GM12878 (cell line): ENCODE data around the gene FAM227A. TPM values are rescaled to one million over a fixed set of nuclear protein-coding genes. Genes with fewer than 3 reads are reported as not detected.

Experiments
- CBX5 ChIP-seq: sonication (generic); IDR thresholded peaks from 2 replicates; pipeline ENCODE4 v1.6.1; 2016; ENCODE audit warnings: low read depth, moderate library complexity, mild to moderate bottlenecking, inconsistent platforms
- CHD1 ChIP-seq: IDR thresholded peaks from 2 replicates; pipeline ENCODE4 v1.6.1; 2012; ENCODE audit warnings: low read depth, low read length, improper control_type of control experiment
- CHD4 ChIP-seq: fragments of 200-600 bp; sonication (generic); IDR thresholded peaks from 2 replicates; pipeline ENCODE4 v1.6.1; 2016; ENCODE audit warnings: mild to moderate bottlenecking
- EED ChIP-seq: sonication (generic); IDR thresholded peaks from 2 replicates; pipeline ENCODE4 v1.6.1; 2016; ENCODE audit warnings: antibody characterized with exemption, low read depth
- EP300 ChIP-seq, 2 experiments: fragments of 150-350 bp in 1 of 2; IDR thresholded peaks; 2 replicates each; pipeline ENCODE4 v1.6.1; 2011 to 2012; ENCODE audit warnings: low read depth in 2 of 2, low read length in 2 of 2, borderline replicate concordance in 1 of 2, improper control_type of control experiment in 1 of 2, inconsistent platforms in 1 of 2; ENCODE audit not compliant: control insufficient read depth in 1 of 2
- ETV6 ChIP-seq, 2 experiments: fragments of 450-650 bp in 1 of 2; IDR thresholded peaks in 1 of 2; conservative IDR thresholded peaks in 1 of 2; 2 replicates each; pipeline ENCODE4 v1.6.1; 2014; ENCODE audit warnings: antibody characterized with exemption in 1 of 2, borderline replicate concordance in 1 of 2, low read depth in 1 of 2, mild to moderate bottlenecking in 1 of 2, moderate library complexity in 1 of 2
- MEF2B ChIP-seq: fragments of 450-650 bp; IDR thresholded peaks from 2 replicates; pipeline ENCODE4 v1.6.1; 2018; ENCODE audit warnings: mild to moderate bottlenecking, moderate library complexity; ENCODE audit not compliant: partially characterized antibody, poor library complexity, severe bottlenecking
- MTA2 ChIP-seq: fragments of 450-650 bp; IDR thresholded peaks from 2 replicates; pipeline ENCODE4 v1.6.1; 2016; ENCODE audit warnings: low read depth, mild to moderate bottlenecking, moderate library complexity
- MYC ChIP-seq: IDR thresholded peaks from 2 replicates; pipeline ENCODE4 v1.6.1; 2011; ENCODE audit warnings: mild to moderate bottlenecking, low read length, moderate library complexity, inconsistent platforms; ENCODE audit not compliant: insufficient read depth, insufficient replicate concordance, insufficient read length, severe bottlenecking
- NR2C1 ChIP-seq: fragments of 450-650 bp; IDR thresholded peaks from 2 replicates; pipeline ENCODE4 v1.6.1; 2017; ENCODE audit warnings: antibody characterized with exemption, mild to moderate bottlenecking, moderate library complexity
- NR2F1 ChIP-seq: fragments of 450-650 bp; conservative IDR thresholded peaks from 2 replicates; pipeline ENCODE4 v1.6.1; 2017; ENCODE audit warnings: mild to moderate bottlenecking
- POLR2A ChIP-seq: IDR thresholded peaks from 2 replicates; pipeline ENCODE4 v1.6.1; 2011; ENCODE audit warnings: low read depth, mild to moderate bottlenecking, low read length
- SIX5 ChIP-seq: IDR thresholded peaks from 2 replicates; pipeline ENCODE4 v1.6.1; 2011; ENCODE audit warnings: mild to moderate bottlenecking, low read depth, low read length, moderate library complexity; ENCODE audit not compliant: severe bottlenecking
- SMARCA5 ChIP-seq: fragments of 450-650 bp; IDR thresholded peaks from 2 replicates; pipeline ENCODE4 v1.6.1; 2017; ENCODE audit warnings: mild to moderate bottlenecking
- SUPT20H ChIP-seq: IDR thresholded peaks from 2 replicates; pipeline ENCODE4 v1.6.1; 2011; ENCODE audit warnings: low read depth, mild to moderate bottlenecking, low read length, moderate library complexity, borderline replicate concordance; ENCODE audit not compliant: control insufficient read depth
- ZNF24 ChIP-seq: fragments of 450-650 bp; IDR thresholded peaks from 2 replicates; pipeline ENCODE4 v1.6.1; 2017; ENCODE audit warnings: antibody characterized with exemption, mild to moderate bottlenecking
- ZNF622 ChIP-seq: fragments of 450-650 bp; IDR thresholded peaks from 2 replicates; pipeline ENCODE4 v1.6.1; 2017; ENCODE audit warnings: mild to moderate bottlenecking, inconsistent platforms
- polyA plus RNA-seq, 11 experiments: library from polyadenylated mRNA; depleted of rRNA in 4 of 11; unstranded in 6 of 11; stranded (reverse) in 5 of 11; fragments of >200 nt; fragmentation: Nextera tagmentation in 4 of 11; fragmentation: Illumina TruSeq in 1 of 11; extraction: Ambion mirVana in 4 of 11; extraction: Trizol in 1 of 11; gene quantifications; 1 replicate in 1 of 11; 2 replicates in 10 of 11; pipeline versions ENCODE4 v1.2.1 to v1.2.3, GENCODE V29; 2011 to 2016; ENCODE audit warnings: inconsistent platforms in 2 of 11, missing spikeins in 2 of 11, low read depth in 1 of 11
- total RNA-seq, 4 experiments: library from RNA; depleted of rRNA in 3 of 4; stranded (reverse); fragments of >200 nt in 3 of 4; fragmentation: Illumina TruSeq in 1 of 4; extraction: Trizol in 1 of 4; gene quantifications; 2 replicates each; pipeline versions ENCODE4 v1.2.1 to v1.2.3, GENCODE V29; 2013 to 2021
- TF ChIP-seq, protein P1 (sequence below): IDR thresholded peaks from 2 replicates; pipeline ENCODE4 v1.6.1; 2011; ENCODE audit warnings: borderline replicate concordance, low read depth, mild to moderate bottlenecking, moderate library complexity, mixed read lengths, low read length; ENCODE audit not compliant: insufficient read depth; ENCODE audit errors: extremely low read length
- TF ChIP-seq, protein P2 (sequence below): fragments of 450-650 bp; formaldehyde crosslinking; IDR thresholded peaks from 2 replicates; pipeline ENCODE4 v1.4.0; 2022; ENCODE audit warnings: mild to moderate bottlenecking, moderate library complexity
- TF ChIP-seq, protein P3 (sequence below): IDR thresholded peaks from 2 replicates; pipeline ENCODE4 v1.6.1; 2012; ENCODE audit warnings: low read length, inconsistent platforms

FAM227A gene
- total and polyA plus RNA-seq, 10 of the 15 experiments (the other 5 are each of a cell fraction or from before 2014, with no cell fraction given), result 0.02 to 0.59 (median 0.25) TPM

DNA sequence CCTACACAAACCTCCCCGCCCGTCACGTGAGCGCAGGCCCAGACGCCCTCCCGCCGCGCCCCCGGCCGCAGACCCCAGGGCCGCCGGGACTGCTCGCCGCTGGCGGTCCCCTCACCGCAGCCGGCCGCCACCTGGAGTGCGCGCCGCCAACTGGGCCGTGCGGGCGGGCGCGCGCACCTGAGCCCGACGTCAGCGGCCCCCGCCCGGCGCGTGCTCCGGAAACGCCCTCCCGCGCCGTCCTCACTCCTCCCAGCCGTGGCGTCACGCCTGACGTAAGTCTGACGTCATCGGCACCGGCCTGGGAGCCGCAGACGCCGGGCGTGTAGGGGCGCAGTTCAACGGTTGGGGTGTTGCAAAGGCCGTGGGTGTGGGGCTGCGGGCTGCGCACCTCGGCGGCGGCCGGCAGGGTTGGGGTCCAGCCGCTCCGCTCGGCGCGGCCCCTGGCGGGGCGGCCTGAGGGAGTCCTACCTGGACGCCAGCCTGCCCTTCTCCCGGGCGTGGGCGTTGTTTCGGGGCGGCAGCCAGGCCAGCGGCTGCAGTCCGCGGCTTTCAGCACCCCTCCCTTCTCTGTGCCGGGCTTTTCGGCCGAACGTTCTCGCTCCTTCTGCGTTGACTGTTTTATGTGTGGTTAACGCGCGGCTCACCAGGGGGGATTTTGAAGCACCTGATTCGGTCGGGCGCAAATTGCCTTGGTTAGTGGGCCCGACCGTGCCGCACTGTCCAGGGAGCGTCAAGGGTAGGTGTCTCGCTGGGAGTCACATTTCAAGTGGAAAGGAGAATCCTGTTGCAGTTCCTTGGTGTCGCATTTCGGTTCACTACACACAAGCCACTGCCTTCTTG lies 44.8 kb upstream of the FAM227A start, which contains the start of gene JOSD1 (continued):
- TF ChIP-seq EP300 (IDR thresholded peaks at IDR 0.05; ENCODE audit: borderline replicate concordance in 1 of 2, control insufficient read depth in 1 of 2, low read depth in 2 of 2, low read length in 2 of 2) (peak; percentile 68 to 90; a peak in 3 of 4 replicates), POLR2A (peak; percentile 87), ZNF622 (no peak), ETV6 (conservative IDR thresholded peaks at IDR 0.05 in 1 of 2, IDR thresholded peaks at IDR 0.05 in 1 of 2; ENCODE audit: borderline replicate concordance in 1 of 2, low read depth in 1 of 2) (peak in 1 of 2 experiments; percentile 10; a peak in 1 of 4 replicates), SUPT20H (no peak), MYC (no peak), CHD1 (no peak), ZNF24 (peak; percentile 50; the same call in 1 of the 2 replicates), CBX5 (no peak), SMARCA5 (peak; percentile 57; the same call in 1 of the 2 replicates), EED (0 out of 2 replicates have a peak, but pooled peaks have one; percentile 18), MTA2 (peak; percentile 43), MEF2B (peak; percentile 30), CHD4 (no peak), NR2C1 (peak; percentile 51), NR2F1 (peak; percentile 91), SIX5 (no peak)
- TF ChIP-seq, protein P1, sequence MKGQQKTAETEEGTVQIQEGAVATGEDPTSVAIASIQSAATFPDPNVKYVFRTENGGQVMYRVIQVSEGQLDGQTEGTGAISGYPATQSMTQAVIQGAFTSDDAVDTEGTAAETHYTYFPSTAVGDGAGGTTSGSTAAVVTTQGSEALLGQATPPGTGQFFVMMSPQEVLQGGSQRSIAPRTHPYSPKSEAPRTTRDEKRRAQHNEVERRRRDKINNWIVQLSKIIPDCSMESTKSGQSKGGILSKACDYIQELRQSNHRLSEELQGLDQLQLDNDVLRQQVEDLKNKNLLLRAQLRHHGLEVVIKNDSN, result peak; percentile 35
- TF ChIP-seq, protein P2, sequence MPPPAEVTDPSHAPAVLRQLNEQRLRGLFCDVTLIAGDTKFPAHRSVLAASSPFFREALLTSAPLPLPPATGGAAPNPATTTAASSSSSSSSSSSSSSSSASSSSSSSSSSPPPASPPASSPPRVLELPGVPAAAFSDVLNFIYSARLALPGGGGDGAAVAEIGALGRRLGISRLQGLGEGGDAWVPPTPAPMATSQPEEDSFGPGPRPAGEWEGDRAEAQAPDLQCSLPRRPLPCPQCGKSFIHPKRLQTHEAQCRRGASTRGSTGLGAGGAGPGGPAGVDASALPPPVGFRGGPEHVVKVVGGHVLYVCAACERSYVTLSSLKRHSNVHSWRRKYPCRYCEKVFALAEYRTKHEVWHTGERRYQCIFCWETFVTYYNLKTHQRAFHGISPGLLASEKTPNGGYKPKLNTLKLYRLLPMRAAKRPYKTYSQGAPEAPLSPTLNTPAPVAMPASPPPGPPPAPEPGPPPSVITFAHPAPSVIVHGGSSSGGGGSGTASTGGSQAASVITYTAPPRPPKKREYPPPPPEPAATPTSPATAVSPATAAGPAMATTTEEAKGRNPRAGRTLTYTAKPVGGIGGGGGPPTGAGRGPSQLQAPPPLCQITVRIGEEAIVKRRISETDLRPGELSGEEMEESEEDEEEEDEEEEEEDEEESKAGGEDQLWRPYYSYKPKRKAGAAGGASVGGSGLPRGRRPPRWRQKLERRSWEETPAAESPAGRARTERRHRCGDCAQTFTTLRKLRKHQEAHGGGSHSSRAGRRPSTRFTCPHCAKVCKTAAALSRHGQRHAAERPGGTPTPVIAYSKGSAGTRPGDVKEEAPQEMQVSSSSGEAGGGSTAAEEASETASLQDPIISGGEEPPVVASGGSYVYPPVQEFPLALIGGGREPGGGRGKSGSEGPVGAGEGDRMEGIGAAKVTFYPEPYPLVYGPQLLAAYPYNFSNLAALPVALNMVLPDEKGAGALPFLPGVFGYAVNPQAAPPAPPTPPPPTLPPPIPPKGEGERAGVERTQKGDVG (CRISPR knock-in tag), result peak; percentile 69; the same call in 1 of the 2 replicates
- TF ChIP-seq, protein P3, sequence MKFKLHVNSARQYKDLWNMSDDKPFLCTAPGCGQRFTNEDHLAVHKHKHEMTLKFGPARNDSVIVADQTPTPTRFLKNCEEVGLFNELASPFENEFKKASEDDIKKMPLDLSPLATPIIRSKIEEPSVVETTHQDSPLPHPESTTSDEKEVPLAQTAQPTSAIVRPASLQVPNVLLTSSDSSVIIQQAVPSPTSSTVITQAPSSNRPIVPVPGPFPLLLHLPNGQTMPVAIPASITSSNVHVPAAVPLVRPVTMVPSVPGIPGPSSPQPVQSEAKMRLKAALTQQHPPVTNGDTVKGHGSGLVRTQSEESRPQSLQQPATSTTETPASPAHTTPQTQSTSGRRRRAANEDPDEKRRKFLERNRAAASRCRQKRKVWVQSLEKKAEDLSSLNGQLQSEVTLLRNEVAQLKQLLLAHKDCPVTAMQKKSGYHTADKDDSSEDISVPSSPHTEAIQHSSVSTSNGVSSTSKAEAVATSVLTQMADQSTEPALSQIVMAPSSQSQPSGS, result peak; percentile 89
